Esophagus squamous epithelium (tissue), 5 donors: ENCODE data around the gene HIRIP3. TPM values are rescaled to one million over a fixed set of nuclear protein-coding genes. Genes with fewer than 3 reads are reported as not detected.

Source experiments
- DNase-seq: peaks from one replicate; lab custom pipeline; 2025; lab: John Stamatoyannopoulos, UW
- H3K27ac ChIP-seq, 4 donors: fragments of 200-600 bp; sonication (generic); one replicate each; pipeline ENCODE4 v1.5.1; 2016 to 2019; ENCODE audit warnings: mild to moderate bottlenecking in 1 of 4
- H3K27me3 ChIP-seq, 4 donors: fragments of 200-600 bp; sonication (generic); 1 replicate in 3 of 4; 2 replicates in 1 of 4; pipeline versions ENCODE4 v1.5.1 to v1.6.0; 2017 to 2021; ENCODE audit warnings: antibody characterized with exemption in 1 of 4
- H3K36me3 ChIP-seq, 3 donors: fragments of 200-600 bp; sonication (generic); one replicate each; pipeline ENCODE4 v1.5.1; 2016 to 2019
- H3K4me1 ChIP-seq, 3 donors: fragments of 200-600 bp; sonication (generic); one replicate each; pipeline ENCODE4 v1.5.1; 2017 to 2019
- H3K4me3 ChIP-seq, 4 donors: fragments of 200-600 bp; sonication (generic); 1 replicate in 3 of 4; 2 replicates in 1 of 4; pipeline ENCODE4 v1.5.1; 2016 to 2019; ENCODE audit warnings: mild to moderate bottlenecking in 2 of 4, moderate library complexity in 1 of 4
- H3K9me3 ChIP-seq, 3 donors: fragments of 200-600 bp; sonication (generic); one replicate each; pipeline ENCODE4 v1.5.1; 2016 to 2019
- POLR2A ChIP-seq, 4 donors: fragments of 450-650 bp; IDR thresholded peaks; one replicate each; pipeline ENCODE4 v1.6.1; 2017; ENCODE audit warnings: antibody characterized with exemption in 4 of 4, mild to moderate bottlenecking in 4 of 4, moderate library complexity in 3 of 4
- WGBS, 2 donors: methylation state at CpG; one replicate each; pipeline ENCODE4 v1.1.5; 2018; 5-methylcytosine and 5-hydroxymethylcytosine counted together
- intact Hi-C: fragments of 100-400 bp; cut with DNase I; formaldehyde crosslinking; loops from one replicate; pipeline ENCODE4 v1.15.0; 2022
- total RNA-seq, 4 donors: library from RNA; depleted of rRNA; stranded (reverse); fragments of >200 nt; gene quantifications; one replicate each; pipeline ENCODE4 v1.1.0, GENCODE V29; 2016
- TF ChIP-seq, protein P1 (sequence below), 6 experiments: fragments of 450-650 bp in 4 of 6; fragments of 200-600 bp in 2 of 6; sonication (generic) in 2 of 6; IDR thresholded peaks; one replicate each; pipeline ENCODE4 v1.5.1; 2016 to 2019; ENCODE audit warnings: antibody characterized with exemption in 6 of 6, mild to moderate bottlenecking in 4 of 6, moderate library complexity in 4 of 6
- donor health status: DM: yes; HTN: yes; CAD: no.

Gene HIRIP3
- total RNA-seq, 4 donors from 2014 or later: 5.1 to 12.8 (median 9.7) TPM

DNA sequence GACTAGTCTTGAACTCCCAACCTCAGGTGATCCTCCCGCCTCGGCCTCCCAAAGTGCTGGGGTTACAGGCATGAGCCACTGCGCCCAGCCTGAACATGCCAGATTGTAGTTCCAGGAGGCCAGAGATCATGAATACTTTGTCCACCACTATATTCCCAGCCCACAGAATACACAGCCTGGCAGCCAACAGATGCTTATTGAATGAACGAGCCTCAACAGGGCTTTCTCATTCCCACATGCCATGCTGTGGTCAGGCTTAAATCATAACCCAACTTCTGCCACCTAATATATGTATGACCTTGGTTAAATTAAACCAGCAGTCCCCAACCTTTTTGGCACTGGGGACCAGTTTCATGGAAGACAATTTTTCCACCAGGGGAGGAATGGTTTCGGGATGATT lies 36.7 kb downstream of the HIRIP3 start:
- no peaks in the 10 kb centered on the region for H3K27me3 ChIP-seq

DNA sequence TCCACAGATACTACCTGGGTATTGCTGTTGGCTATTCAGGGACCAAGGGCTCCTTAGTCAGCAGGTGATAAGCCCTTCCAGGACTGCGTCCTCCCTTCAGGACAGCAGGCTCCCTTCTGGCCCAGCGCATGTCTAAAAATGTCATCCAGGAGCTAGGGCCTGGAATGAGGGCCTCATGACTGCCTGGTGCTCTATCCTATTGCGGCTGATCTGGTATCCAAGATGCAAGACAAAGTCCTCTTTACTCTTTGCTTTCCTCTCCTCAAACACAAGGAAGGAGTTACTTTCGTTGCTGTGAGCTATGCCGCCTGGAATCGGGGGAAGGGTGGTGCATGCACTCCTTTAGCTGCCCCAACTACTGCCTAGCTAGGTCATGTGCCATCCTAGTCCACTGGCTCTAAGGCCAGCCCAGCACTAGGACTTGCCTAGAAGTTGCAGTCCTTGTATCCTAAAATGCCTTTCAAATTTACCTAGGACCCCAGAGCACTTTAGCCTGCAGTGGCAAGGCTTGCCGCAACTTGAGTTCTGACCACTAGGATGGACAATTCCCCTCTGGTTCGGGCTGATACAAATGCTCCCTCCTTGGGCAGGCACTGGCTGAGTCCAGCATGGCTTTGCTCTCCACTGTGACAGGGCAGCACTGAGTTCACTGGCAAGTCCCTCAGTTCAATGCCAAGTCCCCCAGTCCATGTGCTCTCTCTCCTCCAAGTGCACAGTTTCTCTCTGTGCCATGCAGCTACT lies 43.6 kb downstream of the HIRIP3 start:
- H3K36me3 ChIP-seq: no peaks in the 10 kb centered on the region
- intact Hi-C loops: no loop called here
- WGBS, 2 donors: 68 to 77% methylated on average over 3 to 5 of the region's 8 CpGs
- H3K9me3 ChIP-seq: no peaks in the 10 kb centered on the region
- H3K4me3 ChIP-seq: no peak overlapping the region
- no peaks in the 10 kb centered on the region for H3K27me3 ChIP-seq
- no peak overlapping the region for H3K27ac ChIP-seq
- TF ChIP-seq, protein P1, sequence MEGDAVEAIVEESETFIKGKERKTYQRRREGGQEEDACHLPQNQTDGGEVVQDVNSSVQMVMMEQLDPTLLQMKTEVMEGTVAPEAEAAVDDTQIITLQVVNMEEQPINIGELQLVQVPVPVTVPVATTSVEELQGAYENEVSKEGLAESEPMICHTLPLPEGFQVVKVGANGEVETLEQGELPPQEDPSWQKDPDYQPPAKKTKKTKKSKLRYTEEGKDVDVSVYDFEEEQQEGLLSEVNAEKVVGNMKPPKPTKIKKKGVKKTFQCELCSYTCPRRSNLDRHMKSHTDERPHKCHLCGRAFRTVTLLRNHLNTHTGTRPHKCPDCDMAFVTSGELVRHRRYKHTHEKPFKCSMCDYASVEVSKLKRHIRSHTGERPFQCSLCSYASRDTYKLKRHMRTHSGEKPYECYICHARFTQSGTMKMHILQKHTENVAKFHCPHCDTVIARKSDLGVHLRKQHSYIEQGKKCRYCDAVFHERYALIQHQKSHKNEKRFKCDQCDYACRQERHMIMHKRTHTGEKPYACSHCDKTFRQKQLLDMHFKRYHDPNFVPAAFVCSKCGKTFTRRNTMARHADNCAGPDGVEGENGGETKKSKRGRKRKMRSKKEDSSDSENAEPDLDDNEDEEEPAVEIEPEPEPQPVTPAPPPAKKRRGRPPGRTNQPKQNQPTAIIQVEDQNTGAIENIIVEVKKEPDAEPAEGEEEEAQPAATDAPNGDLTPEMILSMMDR (IDR thresholded peaks at IDR 0.05): no peak
- no peak for TF ChIP-seq POLR2A (IDR thresholded peaks at IDR 0.05)
- no peaks in the 10 kb centered on the region for H3K4me1 ChIP-seq
- no peak for DNase-seq

More for the DNA sequence above, 36.7 kb downstream of the HIRIP3 start:
- no peaks in the 10 kb centered on the region for H3K9me3 ChIP-seq
- no peak overlapping the region for H3K4me3 ChIP-seq
- peaks cover 0 to 20% (median 11%) of the 10 kb centered on the region in 3 donors for H3K4me1 ChIP-seq
- peaks cover 0 to 3% (median 0%) of the 10 kb centered on the region in 3 donors for H3K36me3 ChIP-seq
- DNase-seq: no peak
- intact Hi-C loops: no loop called here
- WGBS, 2 donors: 58 to 73% methylated on average over 2 to 3 of the region's 5 CpGs
- H3K27ac ChIP-seq: no peak overlapping the region
- no peak for TF ChIP-seq POLR2A (IDR thresholded peaks at IDR 0.05)
- TF ChIP-seq, protein P1 (IDR thresholded peaks at IDR 0.05): no peak

DNA sequence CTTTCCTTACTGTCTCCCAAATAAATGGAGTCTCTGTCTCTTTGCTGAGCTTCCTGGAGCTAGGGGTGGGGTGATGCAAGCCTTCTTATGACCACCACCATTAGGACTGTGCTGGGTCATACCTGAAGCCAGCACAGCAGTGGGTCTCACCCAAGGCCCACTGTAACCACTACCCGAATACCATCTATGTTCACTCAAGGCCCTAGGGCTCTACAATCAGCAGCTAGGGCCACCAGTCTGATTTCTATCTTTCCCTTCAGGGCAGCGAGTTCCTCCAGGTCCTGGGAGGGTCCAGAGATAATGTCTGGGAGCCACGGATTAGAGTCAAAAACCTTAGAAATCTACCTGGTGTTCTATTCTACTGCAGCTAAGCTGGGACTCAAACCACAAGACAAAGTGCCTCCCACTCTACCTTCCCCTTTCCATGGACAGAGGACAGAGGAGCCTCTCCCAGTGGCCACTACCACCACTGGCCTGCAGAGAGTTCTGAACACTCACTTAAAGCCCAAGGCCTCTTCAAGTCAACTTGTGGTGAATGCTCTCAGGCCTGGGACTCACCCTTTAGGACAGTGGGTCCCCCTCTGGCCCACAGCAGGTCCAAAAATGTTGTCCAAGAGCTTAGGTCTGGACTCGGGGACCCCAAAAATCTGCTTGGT lies 44.5 kb downstream of the HIRIP3 start:
- DNase-seq: no peak
- Histone ChIP-seq H3K4me3 (no peak overlapping the region), H3K4me1 (no peaks in the 10 kb centered on the region), H3K36me3 (no peaks in the 10 kb centered on the region), H3K27me3 (no peaks in the 10 kb centered on the region), H3K9me3 (no peaks in the 10 kb centered on the region), H3K27ac (no peak overlapping the region)
- intact Hi-C loops: no loop called here
- TF ChIP-seq, protein P1 (IDR thresholded peaks at IDR 0.05): no peak
- TF ChIP-seq POLR2A (IDR thresholded peaks at IDR 0.05): no peak
- 83 to 95% methylated on average over 3 to 4 of the region's 4 CpGs for WGBS, 2 donors

DNA sequence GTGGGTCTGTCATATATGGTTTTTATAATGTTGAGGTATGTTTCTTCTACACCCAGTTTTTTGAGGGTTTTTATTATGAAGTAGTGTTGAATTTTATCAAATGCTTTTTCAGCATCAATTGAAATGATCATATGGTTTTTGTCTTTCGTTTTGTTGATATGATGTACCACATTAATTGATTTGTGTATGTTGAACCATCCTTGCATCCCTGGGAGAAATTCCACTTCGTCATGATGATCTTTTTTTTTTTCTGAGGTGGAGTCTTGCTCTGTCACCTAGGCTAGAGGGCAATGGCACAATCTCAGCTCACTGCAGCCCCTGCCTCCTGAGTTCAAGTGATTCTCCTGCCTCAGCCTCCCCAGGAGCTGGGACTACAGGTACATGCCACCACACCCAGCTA lies 47.5 kb downstream of the HIRIP3 start:
- intact Hi-C loops: no loop called here
- WGBS, 2 donors: 69 to 86% methylated on average over 2 of the region's 2 CpGs
- no peak for TF ChIP-seq POLR2A (IDR thresholded peaks at IDR 0.05)
- TF ChIP-seq, protein P1 (IDR thresholded peaks at IDR 0.05): no peak

More for the DNA sequence above, 47.5 kb downstream of the HIRIP3 start:
- Histone ChIP-seq H3K27ac (no peak overlapping the region), H3K9me3 (no peaks in the 10 kb centered on the region), H3K4me1 (peaks cover 0 to 13% (median 4%) of the 10 kb centered on the region in 3 donors), H3K36me3 (no peaks in the 10 kb centered on the region), H3K4me3 (no peak overlapping the region), H3K27me3 (no peaks in the 10 kb centered on the region)
- DNase-seq: no peak
